ENCODE data around the gene CASP8. TPM values are rescaled to one million over a fixed set of nuclear protein-coding genes. Genes with fewer than 3 reads are reported as not detected.

CASP8 gene
- total and polyA plus RNA-seq, 2 donors (not counting 3 experiments of a cell fraction or from before 2014, with no cell fraction given) = 5.3 to 5.8 TPM

DNA sequence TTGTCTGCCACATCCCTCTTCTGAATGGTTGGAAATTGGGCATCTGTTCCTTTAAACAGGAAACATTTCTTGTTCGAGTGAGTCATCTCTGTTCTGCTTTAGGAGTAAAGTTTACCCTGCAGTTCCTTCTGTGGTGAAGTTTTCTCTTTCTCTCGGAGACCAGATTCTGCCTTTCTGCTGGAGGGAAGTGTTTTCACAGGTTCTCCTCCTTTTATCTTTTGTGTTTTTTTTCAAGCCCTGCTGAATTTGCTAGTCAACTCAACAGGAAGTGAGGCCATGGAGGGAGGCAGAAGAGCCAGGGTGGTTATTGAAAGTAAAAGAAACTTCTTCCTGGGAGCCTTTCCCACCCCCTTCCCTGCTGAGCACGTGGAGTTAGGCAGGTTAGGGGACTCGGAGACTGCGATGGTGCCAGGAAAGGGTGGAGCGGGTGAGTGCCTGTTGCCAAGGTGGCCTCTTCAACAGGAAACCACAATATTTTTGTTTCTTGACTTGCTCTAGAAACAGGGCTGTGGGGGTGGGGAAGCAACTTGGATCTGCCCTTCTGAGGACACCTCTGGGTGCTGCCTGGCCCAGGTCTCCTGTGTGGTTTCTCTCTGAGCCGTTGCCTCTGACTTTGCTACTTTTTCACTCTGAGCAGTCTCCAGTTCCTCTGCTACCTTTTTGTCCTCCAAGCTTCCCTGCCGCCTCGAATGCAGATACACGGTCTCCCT is 2.2 kb upstream of the CASP8 start:
- H3K36me3 ChIP-seq (ENCODE audit: control insufficient read depth in 2 of 2, extremely low read depth in 1 of 2, insufficient read depth in 2 of 2, low read length in 2 of 2) = no peaks in the 10 kb centered on the region
- DNase-seq (ENCODE audit: low read depth, low spot score) (peak; percentile 84), FAIRE-seq (peak; percentile 90)
- CTCF ChIA-PET = interaction anchor here (1.2 to 1.3 kb wide), 2 partner anchors 16 to 26 kb away, joined by 3 read pairs; no protein-coding TSS in a partner anchor
- POLR2A ChIA-PET = no interaction called here
- H4K20me1 ChIP-seq (replicated peaks; ENCODE audit: control insufficient read depth, extremely low read depth, insufficient read depth, low read length) = no peaks in the 10 kb centered on the region
- peak overlapping the region; percentile 96 for H3K9ac ChIP-seq (replicated peaks; ENCODE audit: extremely low read depth, insufficient read depth, low read length)
- intact Hi-C loops (cut with micrococcal nuclease) (loop anchor here (1.0 to 5.0 kb wide), 5 partner anchors 22 to 439 kb away; partner anchors contain the start of genes MPP4, STRADB and TRAK2), dilution Hi-C loops (cut with MboI; ENCODE audit: extremely low pct_ligation_motif_present, low sequenced_read_pairs) (no loop called here)
- no peaks in the 10 kb centered on the region for H3K27me3 ChIP-seq (ENCODE audit: control insufficient read depth in 2 of 2, insufficient read depth in 2 of 2, low read length in 2 of 2)
- TF ChIP-seq POLR2AphosphoS5 (IDR thresholded peaks at IDR 0.05; ENCODE audit: insufficient read depth, low read depth, low read length) (peak; percentile 52), EZH2 (IDR thresholded peaks at IDR 0.05; ENCODE audit: borderline replicate concordance, low read depth, low read length, severe bottlenecking) (no peak), POLR2A (IDR thresholded peaks at IDR 0.05; ENCODE audit: low read depth, low read length) (peak; percentile 31), FOS (IDR thresholded peaks at IDR 0.05; ENCODE audit: borderline replicate concordance, insufficient read depth, low read length) (peak; percentile 92), MYC (IDR thresholded peaks at IDR 0.05; ENCODE audit: low read depth, low read length) (peak; percentile 94), JUN (IDR thresholded peaks at IDR 0.05; ENCODE audit: borderline replicate concordance, insufficient read depth, insufficient read length, low read depth) (peak; percentile 80)
- TF ChIP-seq, protein P1, sequence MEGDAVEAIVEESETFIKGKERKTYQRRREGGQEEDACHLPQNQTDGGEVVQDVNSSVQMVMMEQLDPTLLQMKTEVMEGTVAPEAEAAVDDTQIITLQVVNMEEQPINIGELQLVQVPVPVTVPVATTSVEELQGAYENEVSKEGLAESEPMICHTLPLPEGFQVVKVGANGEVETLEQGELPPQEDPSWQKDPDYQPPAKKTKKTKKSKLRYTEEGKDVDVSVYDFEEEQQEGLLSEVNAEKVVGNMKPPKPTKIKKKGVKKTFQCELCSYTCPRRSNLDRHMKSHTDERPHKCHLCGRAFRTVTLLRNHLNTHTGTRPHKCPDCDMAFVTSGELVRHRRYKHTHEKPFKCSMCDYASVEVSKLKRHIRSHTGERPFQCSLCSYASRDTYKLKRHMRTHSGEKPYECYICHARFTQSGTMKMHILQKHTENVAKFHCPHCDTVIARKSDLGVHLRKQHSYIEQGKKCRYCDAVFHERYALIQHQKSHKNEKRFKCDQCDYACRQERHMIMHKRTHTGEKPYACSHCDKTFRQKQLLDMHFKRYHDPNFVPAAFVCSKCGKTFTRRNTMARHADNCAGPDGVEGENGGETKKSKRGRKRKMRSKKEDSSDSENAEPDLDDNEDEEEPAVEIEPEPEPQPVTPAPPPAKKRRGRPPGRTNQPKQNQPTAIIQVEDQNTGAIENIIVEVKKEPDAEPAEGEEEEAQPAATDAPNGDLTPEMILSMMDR (IDR thresholded peaks at IDR 0.05; ENCODE audit: extremely low read depth in 1 of 2, insufficient read depth in 1 of 2, low read depth in 1 of 2, low read length in 2 of 2) = no peak
- TF ChIP-seq, protein P2, sequence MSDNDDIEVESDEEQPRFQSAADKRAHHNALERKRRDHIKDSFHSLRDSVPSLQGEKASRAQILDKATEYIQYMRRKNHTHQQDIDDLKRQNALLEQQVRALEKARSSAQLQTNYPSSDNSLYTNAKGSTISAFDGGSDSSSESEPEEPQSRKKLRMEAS (IDR thresholded peaks at IDR 0.05; ENCODE audit: insufficient read depth, insufficient read length) = peak; percentile 83
- H3K27ac ChIP-seq (ENCODE audit: insufficient read depth, low read depth, low read length) = peak overlapping the region; percentile 98
- H3K4me1 ChIP-seq (ENCODE audit: control insufficient read depth, extremely low read depth, insufficient read depth, low read length) = peaks cover 30% of the 10 kb centered on the region
- no peaks in the 10 kb centered on the region for H3K9me3 ChIP-seq (replicated peaks; ENCODE audit: control insufficient read depth, insufficient read depth, low read length)
- BruUV-seq (replicated peaks) = TSS peak; percentile 97
- H3K79me2 ChIP-seq (ENCODE audit: control insufficient read depth, insufficient read depth, low read length) = peaks cover 10% of the 10 kb centered on the region
- peak overlapping the region; percentile 92 for H3K4me2 ChIP-seq (ENCODE audit: insufficient read depth, low read length)
- H3K4me3 ChIP-seq (replicated peaks in 1 of 3; ENCODE audit: insufficient read depth in 1 of 3, low read depth in 1 of 3, low read length in 3 of 3) = peak overlapping the region; percentile 43 to 80 (median 78)
- peak overlapping the region; percentile 89 for H2AFZ ChIP-seq (ENCODE audit: low read depth, low read length)
- no peaks in the 10 kb centered on the region for H3K9me1 ChIP-seq (replicated peaks; ENCODE audit: control insufficient read depth, extremely low read depth, insufficient read depth, low read length)
